Caco-2 (cell line): ENCODE measurements around the gene SLIT3. TPM values are rescaled to one million over a fixed set of nuclear protein-coding genes. Genes with fewer than 3 reads are reported as not detected.

Experiments
- BruUV-seq: library from RNA; stranded (reverse); fragments of 400-500 nt; replicated peaks from 2 replicates; lab custom pipeline; 2021; lab: Mats Ljungman, UMichigan
- CTCF ChIA-PET: fragments of 300-600 bp; sonication (Branson Sonifier 250); formaldehyde crosslinking; loops from one replicate; lab custom pipeline; 2022; ENCODE audit warnings: antibody characterized with exemption; lab: Charles Lee
- POLR2A ChIA-PET: fragments of 300-600 bp; sonication (Branson Sonifier 250); formaldehyde crosslinking; loops from one replicate; lab custom pipeline; 2022; ENCODE audit warnings: antibody characterized with exemption; lab: Charles Lee
- DNase-seq, 2 experiments: peaks; one replicate each; pipeline versions ENCODE4 v3.0.0 to v3.0.0-alpha.2; 2020 to 2022
- H3K27me3 ChIP-seq: replicated peaks from 2 replicates; pipeline ENCODE4 v1.6.0; 2011; ENCODE audit warnings: low read length; ENCODE audit not compliant: control insufficient read depth, insufficient read depth
- H3K36me3 ChIP-seq: 2 replicates; pipeline ENCODE4 v1.5.1; 2011; ENCODE audit warnings: low read length; ENCODE audit not compliant: control insufficient read depth, insufficient read depth
- H3K4me1 ChIP-seq: fragments of 250-450 bp; sonication (Bioruptor Pico); 2 replicates; pipeline ENCODE4 v1.5.1; 2020; ENCODE audit warnings: mild to moderate bottlenecking
- H3K4me3 ChIP-seq: 2 replicates; pipeline ENCODE4 v1.5.1; 2011; ENCODE audit warnings: low read depth, mild to moderate bottlenecking, control low read depth, low read length
- H3K9me3 ChIP-seq: fragments of 250-450 bp; sonication (Bioruptor Pico); 2 replicates; pipeline ENCODE4 v1.5.1; 2020; ENCODE audit warnings: mild to moderate bottlenecking, moderate library complexity
- H3K27ac Mint-ChIP-seq: one replicate; pipeline ENCODE4 v1.8.0; 2022; ENCODE audit warnings: mixed read lengths; ENCODE audit not compliant: unreplicated experiment
- H3K27me3 Mint-ChIP-seq: one replicate; pipeline ENCODE4 v1.8.0; 2022; ENCODE audit warnings: mixed read lengths; ENCODE audit not compliant: insufficient read depth, unreplicated experiment
- H3K36me3 Mint-ChIP-seq: one replicate; pipeline ENCODE4 v1.8.0; 2022; ENCODE audit warnings: mild to moderate bottlenecking, mixed read lengths; ENCODE audit not compliant: insufficient read depth, unreplicated experiment
- H3K4me1 Mint-ChIP-seq: one replicate; pipeline ENCODE4 v1.8.0; 2022; ENCODE audit warnings: low read depth, mixed read lengths; ENCODE audit not compliant: unreplicated experiment
- H3K4me3 Mint-ChIP-seq: one replicate; pipeline ENCODE4 v1.8.0; 2022; ENCODE audit warnings: mild to moderate bottlenecking, moderate library complexity, mixed read lengths; ENCODE audit not compliant: unreplicated experiment
- H3K9me3 Mint-ChIP-seq: one replicate; pipeline ENCODE4 v1.8.0; 2022; ENCODE audit warnings: mixed read lengths; ENCODE audit not compliant: unreplicated experiment
- intact Hi-C: fragments of 100-400 bp; cut with micrococcal nuclease; formaldehyde crosslinking; loops from one replicate; pipeline ENCODE4 v1.10.0; 2022; ENCODE audit not compliant: unreplicated experiment
- total RNA-seq: library from RNA; stranded (reverse); gene quantifications from 2 replicates; pipeline ENCODE4 v1.2.3, GENCODE V29; 2022
- TF ChIP-seq, protein P1 (sequence below), 2 experiments: fragments of 200-600 bp in 1 of 2; IDR thresholded peaks; 1 replicate in 1 of 2; 2 replicates in 1 of 2; pipeline versions ENCODE4 v1.5.1 to v1.8.0; 2011 to 2022; ENCODE audit warnings: antibody characterized with exemption in 1 of 2, control low read depth in 1 of 2, inconsistent platforms in 1 of 2, low read depth in 1 of 2, low read length in 1 of 2, mild to moderate bottlenecking in 1 of 2, moderate library complexity in 1 of 2; ENCODE audit not compliant: insufficient read depth in 1 of 2, severe bottlenecking in 1 of 2, unreplicated experiment in 1 of 2

SLIT3 gene
- total RNA-seq, 1 experiment from 2014 or later, result 2.1 TPM

- DNase-seq, result no peak
- Histone ChIP-seq H3K4me3 (no peak overlapping the region), H3K27me3 (no peaks in the 10 kb centered on the region), H3K36me3 (no peaks in the 10 kb centered on the region), H3K4me1 (no peaks in the 10 kb centered on the region), H3K9me3 (no peaks in the 10 kb centered on the region)
- TF ChIP-seq, protein P1, sequence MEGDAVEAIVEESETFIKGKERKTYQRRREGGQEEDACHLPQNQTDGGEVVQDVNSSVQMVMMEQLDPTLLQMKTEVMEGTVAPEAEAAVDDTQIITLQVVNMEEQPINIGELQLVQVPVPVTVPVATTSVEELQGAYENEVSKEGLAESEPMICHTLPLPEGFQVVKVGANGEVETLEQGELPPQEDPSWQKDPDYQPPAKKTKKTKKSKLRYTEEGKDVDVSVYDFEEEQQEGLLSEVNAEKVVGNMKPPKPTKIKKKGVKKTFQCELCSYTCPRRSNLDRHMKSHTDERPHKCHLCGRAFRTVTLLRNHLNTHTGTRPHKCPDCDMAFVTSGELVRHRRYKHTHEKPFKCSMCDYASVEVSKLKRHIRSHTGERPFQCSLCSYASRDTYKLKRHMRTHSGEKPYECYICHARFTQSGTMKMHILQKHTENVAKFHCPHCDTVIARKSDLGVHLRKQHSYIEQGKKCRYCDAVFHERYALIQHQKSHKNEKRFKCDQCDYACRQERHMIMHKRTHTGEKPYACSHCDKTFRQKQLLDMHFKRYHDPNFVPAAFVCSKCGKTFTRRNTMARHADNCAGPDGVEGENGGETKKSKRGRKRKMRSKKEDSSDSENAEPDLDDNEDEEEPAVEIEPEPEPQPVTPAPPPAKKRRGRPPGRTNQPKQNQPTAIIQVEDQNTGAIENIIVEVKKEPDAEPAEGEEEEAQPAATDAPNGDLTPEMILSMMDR (IDR thresholded peaks at IDR 0.05; ENCODE audit: insufficient read depth in 1 of 2, low read depth in 1 of 2, low read length in 1 of 2, severe bottlenecking in 1 of 2, unreplicated experiment in 1 of 2), result no peak
- Mint-ChIP-seq H3K36me3 (no peaks in the 10 kb centered on the region), H3K27ac (no peak overlapping the region), H3K4me1 (no peaks in the 10 kb centered on the region), H3K9me3 (no peaks in the 10 kb centered on the region), H3K4me3 (no peak overlapping the region), H3K27me3 (no peaks in the 10 kb centered on the region)
- ChIA-PET POLR2A (no interaction called here), CTCF (no interaction called here)
- no TSS peak for BruUV-seq
- intact Hi-C loops, result no loop called here
These were observed 580.4 kb downstream of the SLIT3 start for GRCh38 chr5:168720575-168720974.

- Mint-ChIP-seq H3K27ac (no peak overlapping the region), H3K9me3 (no peaks in the 10 kb centered on the region), H3K27me3 (no peaks in the 10 kb centered on the region), H3K4me3 (no peak overlapping the region), H3K36me3 (no peaks in the 10 kb centered on the region), H3K4me1 (no peaks in the 10 kb centered on the region)
- Histone ChIP-seq H3K27me3 (no peaks in the 10 kb centered on the region), H3K4me1 (no peaks in the 10 kb centered on the region), H3K9me3 (no peaks in the 10 kb centered on the region), H3K36me3 (no peaks in the 10 kb centered on the region), H3K4me3 (no peak overlapping the region)
- CTCF ChIA-PET, result interaction anchor here (0.9 kb wide), 1 partner anchor 102 kb away, joined by 3 read pairs; no protein-coding TSS in a partner anchor
- TF ChIP-seq, protein P1 (IDR thresholded peaks at IDR 0.05; ENCODE audit: insufficient read depth in 1 of 2, low read depth in 1 of 2, low read length in 1 of 2, severe bottlenecking in 1 of 2, unreplicated experiment in 1 of 2), result no peak
- POLR2A ChIA-PET, result no interaction called here
- intact Hi-C loops, result no loop called here
- BruUV-seq, result no TSS peak
- DNase-seq, result no peak
These were observed 586.9 kb downstream of the SLIT3 start for GRCh38 chr5:168714046-168714445.

DNA sequence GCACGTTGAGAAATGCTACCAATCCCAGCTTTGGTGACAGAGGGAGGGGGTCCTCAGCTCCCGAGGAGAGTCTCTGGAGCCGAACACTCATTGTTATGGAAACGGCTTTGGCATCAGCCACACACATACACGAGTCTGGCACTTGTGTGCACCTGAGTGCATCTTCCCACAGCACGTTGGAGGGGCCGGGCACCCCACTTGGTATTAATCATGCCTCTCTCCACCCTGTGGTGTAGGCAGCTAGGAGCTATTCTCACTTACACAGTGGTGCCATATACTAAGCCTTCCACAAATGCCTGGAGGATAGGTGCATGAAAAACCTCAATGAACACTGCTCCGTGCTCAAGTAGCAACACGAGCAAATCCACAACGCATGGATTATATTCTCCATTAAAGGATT lies 587.9 kb downstream of the SLIT3 start:
- no TSS peak for BruUV-seq
- ChIA-PET CTCF (interaction anchor here (0.6 kb wide), 1 partner anchor 20 kb away, joined by 12 read pairs; no protein-coding TSS in a partner anchor), POLR2A (no interaction called here)
- DNase-seq, result no peak
- Histone ChIP-seq H3K36me3 (no peaks in the 10 kb centered on the region), H3K4me3 (no peak overlapping the region), H3K9me3 (no peaks in the 10 kb centered on the region), H3K27me3 (no peaks in the 10 kb centered on the region), H3K4me1 (no peaks in the 10 kb centered on the region)
- TF ChIP-seq, protein P1 (IDR thresholded peaks at IDR 0.05; ENCODE audit: insufficient read depth in 1 of 2, low read depth in 1 of 2, low read length in 1 of 2, severe bottlenecking in 1 of 2, unreplicated experiment in 1 of 2), result no peak
- Mint-ChIP-seq H3K4me1 (no peaks in the 10 kb centered on the region), H3K27ac (no peak overlapping the region), H3K27me3 (no peaks in the 10 kb centered on the region), H3K36me3 (no peaks in the 10 kb centered on the region), H3K9me3 (no peaks in the 10 kb centered on the region), H3K4me3 (no peak overlapping the region)
- intact Hi-C loops, result no loop called here
